IMR-90 (cell line): ENCODE results near the gene COL19A1. TPM values are rescaled to one million over a fixed set of nuclear protein-coding genes. Genes with fewer than 3 reads are reported as not detected.
"Not testable (repeated sequence)": the region's sequence is repeated elsewhere in the genome, so short reads cannot be mapped to it uniquely, and the experiment has no call there.

Experiments used
- ATAC-seq: fragments of 200-7000 bp; cut with Tn5 transposase; 2 replicates; pipeline ENCODE4 v1.9.1; 2020; ENCODE audit warnings: low read depth, mild to moderate bottlenecking, moderate library complexity
- BruUV-seq: library from RNA; stranded (reverse); fragments of 400-500 nt; replicated peaks from 2 replicates; lab custom pipeline; 2021; lab: Mats Ljungman, UMichigan
- CTCF ChIA-PET: fragments of 300-600 bp; formaldehyde crosslinking; extraction: SDS; loops from one replicate; lab custom pipeline; 2021; ENCODE audit warnings: antibody characterized with exemption; lab: Yijun Ruan, JAX
- POLR2A ChIA-PET: fragments of 300-600 bp; sonication (Branson Sonifier 250); formaldehyde crosslinking; loops from one replicate; lab custom pipeline; 2022; ENCODE audit warnings: antibody characterized with exemption; ENCODE audit not compliant: unreplicated experiment; lab: Charles Lee
- DNase-seq: peaks from one replicate; pipeline ENCODE4 v3.0.0; 2013
- H2AFZ ChIP-seq: replicated peaks from 2 replicates; pipeline ENCODE3; 2013; ENCODE audit warnings: low read length, mild to moderate bottlenecking; ENCODE audit not compliant: poor library complexity
- H2AK5ac ChIP-seq: 2 replicates; pipeline ENCODE4 v1.6.1; 2013; ENCODE audit warnings: low read depth, low read length, inconsistent platforms
- H2AK9ac ChIP-seq: replicated peaks from 2 replicates; pipeline ENCODE3; 2013; ENCODE audit warnings: mild to moderate bottlenecking, low read depth, low read length, moderate library complexity; ENCODE audit not compliant: poor library complexity
- H2BK120ac ChIP-seq: 2 replicates; pipeline ENCODE4 v1.6.1; 2013; ENCODE audit warnings: low read depth, low read length, inconsistent platforms
- H2BK15ac ChIP-seq: 3 replicates; pipeline ENCODE4 v1.6.1; 2013; ENCODE audit warnings: low read depth, low read length, inconsistent platforms
- H2BK20ac ChIP-seq: 2 replicates; pipeline ENCODE4 v1.6.1; 2013; ENCODE audit warnings: low read depth, mild to moderate bottlenecking, inconsistent platforms, low read length, moderate library complexity
- H2BK5ac ChIP-seq: 2 replicates; pipeline ENCODE4 v1.6.1; 2013; ENCODE audit warnings: mild to moderate bottlenecking, low read depth, low read length, inconsistent platforms; ENCODE audit not compliant: poor library complexity, severe bottlenecking
- H3K14ac ChIP-seq: replicated peaks from 2 replicates; pipeline ENCODE4 v1.6.1; 2013; ENCODE audit warnings: low read depth, low read length, inconsistent platforms
- H3K18ac ChIP-seq: 2 replicates; pipeline ENCODE4 v1.6.1; 2013; ENCODE audit warnings: low read depth, low read length, control low read depth
- H3K23ac ChIP-seq: 2 replicates; pipeline ENCODE4 v1.6.1; 2013; ENCODE audit warnings: low read depth, low read length, inconsistent platforms
- H3K27ac ChIP-seq: 2 replicates; pipeline ENCODE4 v1.5.1; 2013; ENCODE audit warnings: mild to moderate bottlenecking, control low read depth, low read length; ENCODE audit not compliant: insufficient read depth
- H3K27me3 ChIP-seq: 2 replicates; pipeline ENCODE4 v1.6.1; 2013; ENCODE audit warnings: low read length; ENCODE audit not compliant: control insufficient read depth, insufficient read depth
- H3K36me3 ChIP-seq: 2 replicates; pipeline ENCODE4 v1.6.1; 2013; ENCODE audit warnings: low read length, mixed read lengths; ENCODE audit not compliant: control insufficient read depth, insufficient read depth
- H3K4ac ChIP-seq: 2 replicates; pipeline ENCODE4 v1.6.1; 2013; ENCODE audit warnings: low read depth, low read length, inconsistent platforms
- H3K4me1 ChIP-seq: 2 replicates; pipeline ENCODE4 v1.6.1; 2013; ENCODE audit warnings: low read length, mixed read lengths; ENCODE audit not compliant: control insufficient read depth, insufficient read depth
- H3K4me2 ChIP-seq: 2 replicates; pipeline ENCODE4 v1.6.1; 2013; ENCODE audit warnings: low read depth, mild to moderate bottlenecking, control low read depth, low read length, moderate library complexity
- H3K4me3 ChIP-seq: 2 replicates; pipeline ENCODE4 v1.5.1; 2013; ENCODE audit warnings: low read depth, mild to moderate bottlenecking, control low read depth, low read length, moderate library complexity; ENCODE audit not compliant: insufficient read depth
- H3K56ac ChIP-seq: 2 replicates; pipeline ENCODE4 v1.6.1; 2013; ENCODE audit warnings: low read length, inconsistent platforms; ENCODE audit not compliant: insufficient read depth; ENCODE audit errors: extremely low read depth
- H3K79me1 ChIP-seq, 2 experiments: 2 replicates each; pipeline ENCODE4 v1.6.1; 2013; ENCODE audit warnings: low read length in 2 of 2, inconsistent platforms in 1 of 2, low read depth in 1 of 2
- H3K9ac ChIP-seq: 2 replicates; pipeline ENCODE4 v1.6.1; 2013; ENCODE audit warnings: low read depth, low read length, control low read depth
- H3K9me1 ChIP-seq: 2 replicates; pipeline ENCODE4 v1.6.1; 2013; ENCODE audit warnings: low read length, inconsistent platforms; ENCODE audit not compliant: insufficient read depth
- H3K9me3 ChIP-seq: 2 replicates; pipeline ENCODE4 v1.6.1; 2013; ENCODE audit warnings: low read length; ENCODE audit not compliant: control insufficient read depth, insufficient read depth
- H4K20me1 ChIP-seq: 2 replicates; pipeline ENCODE4 v1.6.1; 2013; ENCODE audit warnings: low read length, inconsistent platforms; ENCODE audit not compliant: insufficient read depth
- H4K5ac ChIP-seq: 2 replicates; pipeline ENCODE4 v1.6.1; 2013; ENCODE audit warnings: mild to moderate bottlenecking, low read depth, low read length, control low read depth
- H4K8ac ChIP-seq, 2 experiments: 2 replicates each; pipeline ENCODE4 v1.6.1; 2013; ENCODE audit warnings: low read depth in 2 of 2, low read length in 2 of 2, control low read depth in 1 of 2, inconsistent platforms in 1 of 2
- H4K91ac ChIP-seq: 2 replicates; pipeline ENCODE4 v1.6.1; 2013; ENCODE audit warnings: low read depth, low read length, inconsistent platforms; ENCODE audit not compliant: insufficient read depth
- WGBS, 2 experiments: methylation state at CpG; one replicate each; pipeline versions ENCODE4 v1.1.5 to v1.1.7; 2013; ENCODE audit warnings: missing lambda C conversion rate in 2 of 2; ENCODE audit not compliant: insufficient read length in 1 of 2; ENCODE audit errors: extremely low coverage in 2 of 2; 5-methylcytosine and 5-hydroxymethylcytosine counted together
- dilution Hi-C: fragments of 300-500 bp; cut with HindIII; formaldehyde crosslinking; loops from one replicate; pipeline ENCODE4 v1.14.3; 2018; ENCODE audit warnings: low sequenced_read_pairs; ENCODE audit not compliant: unreplicated experiment
- in situ Hi-C: fragments of 300-500 bp; cut with MboI; formaldehyde crosslinking; loops from 3 replicates; pipeline ENCODE4 v1.14.3; 2019; ENCODE audit warnings: low sequenced_read_pairs, inconsistent platforms, mixed read lengths
- intact Hi-C: fragments of 100-400 bp; cut with micrococcal nuclease; formaldehyde crosslinking; loops from 2 replicates; pipeline ENCODE4 v1.10.0; 2022
- polyA plus RNA-seq, 3 experiments: library from polyadenylated mRNA; depleted of rRNA; stranded (reverse); fragments of >200 nt; gene quantifications; 2 replicates each; pipeline ENCODE4 v1.2.3, GENCODE V29; 2012; ENCODE audit warnings: low replicate concordance in 1 of 3
- total RNA-seq: library from RNA; depleted of rRNA; stranded (reverse); fragments of >200 nt; gene quantifications from 2 replicates; pipeline ENCODE4 v1.2.3, GENCODE V29; 2012

COL19A1 gene
- total and polyA plus RNA-seq, 2 of the 4 experiments (the other 2 are of a cell fraction), result under 0.01 TPM; not detected in 1

DNA sequence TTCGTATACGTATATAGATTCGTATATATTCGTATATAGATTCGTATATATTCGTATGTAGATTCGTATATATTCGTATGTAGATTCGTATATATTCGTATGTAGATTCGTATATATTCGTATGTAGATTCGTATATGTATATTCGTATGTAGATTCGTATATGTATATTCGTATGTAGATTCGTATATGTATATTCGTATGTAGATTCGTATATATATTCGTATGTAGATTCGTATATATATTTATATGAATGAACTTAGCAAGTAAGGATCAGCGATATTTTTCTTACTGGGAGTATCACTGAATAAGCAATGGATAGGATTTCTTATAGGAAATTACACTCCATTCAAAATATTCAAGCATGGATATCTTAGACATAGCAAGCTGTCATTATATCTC lies 55.3 kb downstream of the COL19A1 start:
- H3K23ac ChIP-seq, H3K14ac ChIP-seq, H3K4me3 ChIP-seq, POLR2A ChIA-PET, H3K9me3 ChIP-seq, H4K8ac ChIP-seq, H3K56ac ChIP-seq, H3K18ac ChIP-seq, H2AFZ ChIP-seq, H4K91ac ChIP-seq, H3K36me3 ChIP-seq, H3K9ac ChIP-seq, H3K27ac ChIP-seq, H3K4ac ChIP-seq, DNase-seq, ATAC-seq, H2AK5ac ChIP-seq, H3K4me1 ChIP-seq, H4K20me1 ChIP-seq, H2BK120ac ChIP-seq, H3K27me3 ChIP-seq, H3K4me2 ChIP-seq, H3K9me1 ChIP-seq, H3K79me1 ChIP-seq, H2AK9ac ChIP-seq, H2BK5ac ChIP-seq, intact Hi-C loops, dilution Hi-C loops, H4K5ac ChIP-seq, H2BK15ac ChIP-seq, H2BK20ac ChIP-seq, BruUV-seq, in situ Hi-C loops: not testable (repeated sequence)
- WGBS, 2 experiments, result 100% methylated on average over 2 to 17 of the region's 22 CpGs
- CTCF ChIA-PET, result interaction anchor here (0.6 kb wide), 2 partner anchors 169 to 254 kb away, joined by 4 to 7 read pairs; no protein-coding TSS in a partner anchor
